IMR-90 (cell line): Measurements from ENCODE around the gene SH3BP4. TPM values are rescaled to one million over a fixed set of nuclear protein-coding genes. Genes with fewer than 3 reads are reported as not detected.

Experiments
- ATAC-seq: fragments of 200-7000 bp; cut with Tn5 transposase; 2 replicates; pipeline ENCODE4 v1.9.1; 2020; ENCODE audit warnings: low read depth, mild to moderate bottlenecking, moderate library complexity
- BruUV-seq: library from RNA; stranded (reverse); fragments of 400-500 nt; replicated peaks from 2 replicates; lab custom pipeline; 2021; lab: Mats Ljungman, UMichigan
- CTCF ChIA-PET: fragments of 300-600 bp; formaldehyde crosslinking; extraction: SDS; loops from one replicate; lab custom pipeline; 2021; ENCODE audit warnings: antibody characterized with exemption; lab: Yijun Ruan, JAX
- POLR2A ChIA-PET: fragments of 300-600 bp; sonication (Branson Sonifier 250); formaldehyde crosslinking; loops from one replicate; lab custom pipeline; 2022; ENCODE audit warnings: antibody characterized with exemption; ENCODE audit not compliant: unreplicated experiment; lab: Charles Lee
- DNase-seq: peaks from one replicate; pipeline ENCODE4 v3.0.0; 2013
- H2AFZ ChIP-seq: replicated peaks from 2 replicates; pipeline ENCODE3; 2013; ENCODE audit warnings: low read length, mild to moderate bottlenecking; ENCODE audit not compliant: poor library complexity
- H2AK5ac ChIP-seq: 2 replicates; pipeline ENCODE4 v1.6.1; 2013; ENCODE audit warnings: low read depth, low read length, inconsistent platforms
- H2AK9ac ChIP-seq: replicated peaks from 2 replicates; pipeline ENCODE3; 2013; ENCODE audit warnings: mild to moderate bottlenecking, low read depth, low read length, moderate library complexity; ENCODE audit not compliant: poor library complexity
- H2BK120ac ChIP-seq: 2 replicates; pipeline ENCODE4 v1.6.1; 2013; ENCODE audit warnings: low read depth, low read length, inconsistent platforms
- H2BK15ac ChIP-seq: 3 replicates; pipeline ENCODE4 v1.6.1; 2013; ENCODE audit warnings: low read depth, low read length, inconsistent platforms
- H2BK20ac ChIP-seq: 2 replicates; pipeline ENCODE4 v1.6.1; 2013; ENCODE audit warnings: low read depth, mild to moderate bottlenecking, inconsistent platforms, low read length, moderate library complexity
- H2BK5ac ChIP-seq: 2 replicates; pipeline ENCODE4 v1.6.1; 2013; ENCODE audit warnings: mild to moderate bottlenecking, low read depth, low read length, inconsistent platforms; ENCODE audit not compliant: poor library complexity, severe bottlenecking
- H3K14ac ChIP-seq: replicated peaks from 2 replicates; pipeline ENCODE4 v1.6.1; 2013; ENCODE audit warnings: low read depth, low read length, inconsistent platforms
- H3K18ac ChIP-seq: 2 replicates; pipeline ENCODE4 v1.6.1; 2013; ENCODE audit warnings: low read depth, low read length, control low read depth
- H3K23ac ChIP-seq: 2 replicates; pipeline ENCODE4 v1.6.1; 2013; ENCODE audit warnings: low read depth, low read length, inconsistent platforms
- H3K27ac ChIP-seq: 2 replicates; pipeline ENCODE4 v1.5.1; 2013; ENCODE audit warnings: mild to moderate bottlenecking, control low read depth, low read length; ENCODE audit not compliant: insufficient read depth
- H3K27me3 ChIP-seq: 2 replicates; pipeline ENCODE4 v1.6.1; 2013; ENCODE audit warnings: low read length; ENCODE audit not compliant: control insufficient read depth, insufficient read depth
- H3K36me3 ChIP-seq: 2 replicates; pipeline ENCODE4 v1.6.1; 2013; ENCODE audit warnings: low read length, mixed read lengths; ENCODE audit not compliant: control insufficient read depth, insufficient read depth
- H3K4ac ChIP-seq: 2 replicates; pipeline ENCODE4 v1.6.1; 2013; ENCODE audit warnings: low read depth, low read length, inconsistent platforms
- H3K4me1 ChIP-seq: 2 replicates; pipeline ENCODE4 v1.6.1; 2013; ENCODE audit warnings: low read length, mixed read lengths; ENCODE audit not compliant: control insufficient read depth, insufficient read depth
- H3K4me2 ChIP-seq: 2 replicates; pipeline ENCODE4 v1.6.1; 2013; ENCODE audit warnings: low read depth, mild to moderate bottlenecking, control low read depth, low read length, moderate library complexity
- H3K4me3 ChIP-seq: 2 replicates; pipeline ENCODE4 v1.5.1; 2013; ENCODE audit warnings: low read depth, mild to moderate bottlenecking, control low read depth, low read length, moderate library complexity; ENCODE audit not compliant: insufficient read depth
- H3K56ac ChIP-seq: 2 replicates; pipeline ENCODE4 v1.6.1; 2013; ENCODE audit warnings: low read length, inconsistent platforms; ENCODE audit not compliant: insufficient read depth; ENCODE audit errors: extremely low read depth
- H3K79me1 ChIP-seq, 2 experiments: 2 replicates each; pipeline ENCODE4 v1.6.1; 2013; ENCODE audit warnings: low read length in 2 of 2, inconsistent platforms in 1 of 2, low read depth in 1 of 2
- H3K9ac ChIP-seq: 2 replicates; pipeline ENCODE4 v1.6.1; 2013; ENCODE audit warnings: low read depth, low read length, control low read depth
- H3K9me1 ChIP-seq: 2 replicates; pipeline ENCODE4 v1.6.1; 2013; ENCODE audit warnings: low read length, inconsistent platforms; ENCODE audit not compliant: insufficient read depth
- H3K9me3 ChIP-seq: 2 replicates; pipeline ENCODE4 v1.6.1; 2013; ENCODE audit warnings: low read length; ENCODE audit not compliant: control insufficient read depth, insufficient read depth
- H4K20me1 ChIP-seq: 2 replicates; pipeline ENCODE4 v1.6.1; 2013; ENCODE audit warnings: low read length, inconsistent platforms; ENCODE audit not compliant: insufficient read depth
- H4K5ac ChIP-seq: 2 replicates; pipeline ENCODE4 v1.6.1; 2013; ENCODE audit warnings: mild to moderate bottlenecking, low read depth, low read length, control low read depth
- H4K8ac ChIP-seq, 2 experiments: 2 replicates each; pipeline ENCODE4 v1.6.1; 2013; ENCODE audit warnings: low read depth in 2 of 2, low read length in 2 of 2, control low read depth in 1 of 2, inconsistent platforms in 1 of 2
- H4K91ac ChIP-seq: 2 replicates; pipeline ENCODE4 v1.6.1; 2013; ENCODE audit warnings: low read depth, low read length, inconsistent platforms; ENCODE audit not compliant: insufficient read depth
- CTCF ChIP-seq: conservative IDR thresholded peaks from 2 replicates; pipeline ENCODE4 v1.5.1; 2012; ENCODE audit warnings: mild to moderate bottlenecking, low read depth, low read length, improper control_type of control experiment
- FOS ChIP-seq: fragments of 150-350 bp; IDR thresholded peaks from 2 replicates; pipeline ENCODE4 v1.6.1; 2016; ENCODE audit warnings: low read depth, low read length
- MXI1 ChIP-seq: IDR thresholded peaks from 2 replicates; pipeline ENCODE4 v1.6.1; 2012; ENCODE audit warnings: low read depth, mild to moderate bottlenecking, low read length, moderate library complexity, borderline replicate concordance
- RAD21 ChIP-seq: IDR thresholded peaks from 2 replicates; pipeline ENCODE4 v1.6.1; 2012; ENCODE audit warnings: low read length, improper control_type of control experiment
- RFX5 ChIP-seq: IDR thresholded peaks from 2 replicates; pipeline ENCODE4 v1.8.0; 2012; ENCODE audit warnings: low read depth, mild to moderate bottlenecking, low read length, moderate library complexity
- SMC3 ChIP-seq: fragments of 150-350 bp; IDR thresholded peaks from 2 replicates; pipeline ENCODE4 v1.6.1; 2016; ENCODE audit warnings: low read depth, mild to moderate bottlenecking, antibody characterized with exemption, low read length, moderate library complexity
- WGBS, 2 experiments: methylation state at CpG; one replicate each; pipeline versions ENCODE4 v1.1.5 to v1.1.7; 2013; ENCODE audit warnings: missing lambda C conversion rate in 2 of 2; ENCODE audit not compliant: insufficient read length in 1 of 2; ENCODE audit errors: extremely low coverage in 2 of 2; 5-methylcytosine and 5-hydroxymethylcytosine counted together
- dilution Hi-C: fragments of 300-500 bp; cut with HindIII; formaldehyde crosslinking; loops from one replicate; pipeline ENCODE4 v1.14.3; 2018; ENCODE audit warnings: low sequenced_read_pairs; ENCODE audit not compliant: unreplicated experiment
- in situ Hi-C: fragments of 300-500 bp; cut with MboI; formaldehyde crosslinking; loops from 3 replicates; pipeline ENCODE4 v1.14.3; 2019; ENCODE audit warnings: low sequenced_read_pairs, inconsistent platforms, mixed read lengths
- intact Hi-C: fragments of 100-400 bp; cut with micrococcal nuclease; formaldehyde crosslinking; loops from 2 replicates; pipeline ENCODE4 v1.10.0; 2022
- polyA plus RNA-seq, 3 experiments: library from polyadenylated mRNA; depleted of rRNA; stranded (reverse); fragments of >200 nt; gene quantifications; 2 replicates each; pipeline ENCODE4 v1.2.3, GENCODE V29; 2012; ENCODE audit warnings: low replicate concordance in 1 of 3
- total RNA-seq: library from RNA; depleted of rRNA; stranded (reverse); fragments of >200 nt; gene quantifications from 2 replicates; pipeline ENCODE4 v1.2.3, GENCODE V29; 2012

Gene SH3BP4
- total and polyA plus RNA-seq, 2 of the 4 experiments (the other 2 are of a cell fraction), result 104 to 122 TPM

- peak overlapping the region; percentile 96 for H3K14ac ChIP-seq
- peak overlapping the region; percentile 63 to 76 for H4K8ac ChIP-seq
- peak overlapping the region; percentile 84 for H3K27ac ChIP-seq
- dilution Hi-C loops, result no loop called here
- POLR2A ChIA-PET, result no interaction called here
- H3K4me3 ChIP-seq, result no peak overlapping the region
- H3K79me1 ChIP-seq, result peaks cover 6 to 90% of the 10 kb centered on the region in 2 experiments; a peak in 3 of 4 replicates
- DNase-seq (peak; percentile 79), ATAC-seq (peak; percentile 78)
- H4K91ac ChIP-seq, result peak overlapping the region; percentile 84
- H3K9me3 ChIP-seq, result no peaks in the 10 kb centered on the region
- BruUV-seq, result no TSS peak
- peak overlapping the region; percentile 61 for H3K9ac ChIP-seq
- H3K27me3 ChIP-seq, result no peaks in the 10 kb centered on the region
- peak overlapping the region; percentile 55 for H3K18ac ChIP-seq
- peak overlapping the region; percentile 86 for H3K23ac ChIP-seq
- peak overlapping the region; percentile 95 for H3K56ac ChIP-seq
- intact Hi-C loops, result loop anchor here (1.0 kb wide), 1 partner anchor 43 kb away; no protein-coding TSS in a partner anchor
- in situ Hi-C loops, result no loop called here
- H2AK5ac ChIP-seq, result peak overlapping the region; percentile 83
- peak overlapping the region; percentile 33 for H2AK9ac ChIP-seq
- 53% methylated on average over 6 of the region's 18 CpGs; no CpG with 5 or more reads in 1 of the 2 experiments for WGBS, 2 experiments
- H3K4ac ChIP-seq, result peak overlapping the region; percentile 98
- peaks cover 78% of the 10 kb centered on the region for H3K4me1 ChIP-seq
- H3K4me2 ChIP-seq, result peak overlapping the region; percentile 41; the same call in 1 of the 2 replicates
- H2AFZ ChIP-seq, result no peak overlapping the region
- peak overlapping the region; percentile 60; the same call in 2 of the 3 replicates for H2BK15ac ChIP-seq
- H2BK20ac ChIP-seq, result peak overlapping the region; percentile 94
- peak overlapping the region; percentile 88 for H2BK5ac ChIP-seq
- H3K36me3 ChIP-seq, result peaks cover 64% of the 10 kb centered on the region
- H2BK120ac ChIP-seq, result peak overlapping the region; percentile 83
- peak overlapping the region; percentile 80 for H4K5ac ChIP-seq
- H4K20me1 ChIP-seq, result peaks cover 88% of the 10 kb centered on the region
- CTCF ChIA-PET, result interaction anchor here (0.5 kb wide), 1 partner anchor 10 kb away, joined by 3 read pairs; no protein-coding TSS in a partner anchor
- H3K9me1 ChIP-seq, result peaks cover 74% of the 10 kb centered on the region
- TF ChIP-seq RAD21, result peak; percentile 43
- TF ChIP-seq SMC3, result peak; percentile 28
- peak; percentile 35 for TF ChIP-seq CTCF
- TF ChIP-seq MXI1, result no peak
- no peak for TF ChIP-seq RFX5
- no peak for TF ChIP-seq FOS
Observed at GRCh38 chr2:234996069-234996940, 44.5 kb downstream of the SH3BP4 start.
